WTC11 (cell line): Measurements from ENCODE around the gene USP7. TPM values are rescaled to one million over a fixed set of nuclear protein-coding genes. Genes with fewer than 3 reads are reported as not detected.

Source experiments
- ATAC-seq: fragments of 200-7000 bp; cut with Tn5 transposase; 2 replicates; pipeline ENCODE4 v1.10.0; 2021; ENCODE audit warnings: mild to moderate bottlenecking, moderate library complexity
- CTCF ChIA-PET: fragments of 300-600 bp; sonication (Branson Sonifier 250); formaldehyde crosslinking; loops from one replicate; lab custom pipeline; 2021; ENCODE audit warnings: antibody characterized with exemption; lab: Charles Lee
- POLR2A ChIA-PET: fragments of 350-600 bp; sonication (Branson Sonifier 250); formaldehyde crosslinking; loops from one replicate; lab custom pipeline; 2021; ENCODE audit warnings: antibody characterized with exemption; lab: Charles Lee
- DNase-seq: peaks from one replicate; pipeline ENCODE4 v3.0.0; 2021; ENCODE audit warnings: low spot score
- H3K27ac Mint-ChIP-seq: 2 replicates; pipeline ENCODE4 v1.8.0; 2021; ENCODE audit warnings: mixed read lengths
- H3K27me3 Mint-ChIP-seq: 2 replicates; pipeline ENCODE4 v1.8.0; 2021; ENCODE audit warnings: low read depth, mild to moderate bottlenecking, moderate library complexity, mixed read lengths
- H3K36me3 Mint-ChIP-seq: 2 replicates; pipeline ENCODE4 v1.8.0; 2021; ENCODE audit warnings: mixed read lengths
- H3K4me1 Mint-ChIP-seq: 2 replicates; pipeline ENCODE4 v1.8.0; 2022; ENCODE audit warnings: mixed read lengths
- H3K4me3 Mint-ChIP-seq: 2 replicates; pipeline ENCODE4 v1.8.0; 2021; ENCODE audit warnings: mild to moderate bottlenecking, moderate library complexity, mixed read lengths
- H3K9me3 Mint-ChIP-seq: 2 replicates; pipeline ENCODE4 v1.8.0; 2021; ENCODE audit warnings: mixed read lengths
- ATF1 ChIP-seq: sonication (generic); formaldehyde crosslinking; IDR thresholded peaks from 2 replicates; pipeline ENCODE4 v1.8.1; 2023; ENCODE audit warnings: mild to moderate bottlenecking, moderate library complexity, missing genetic modification reagents
- ETV6 ChIP-seq: sonication (generic); formaldehyde crosslinking; IDR thresholded peaks from 2 replicates; pipeline ENCODE4 v1.8.1; 2022; ENCODE audit warnings: mild to moderate bottlenecking, missing genetic modification reagents
- GTF2I ChIP-seq: fragments of 250-450 bp; sonication (Bioruptor Pico); conservative IDR thresholded peaks from 2 replicates; pipeline ENCODE4 v1.4.0; 2021; ENCODE audit warnings: mild to moderate bottlenecking
- JAZF1 ChIP-seq: fragments of 250-450 bp; sonication (Bioruptor Pico); IDR thresholded peaks from 2 replicates; pipeline ENCODE4 v1.9.0; 2021; ENCODE audit warnings: moderate library complexity, mild to moderate bottlenecking, inconsistent platforms
- NFATC4 ChIP-seq: fragments of 250-450 bp; sonication (Bioruptor Pico); IDR thresholded peaks from 2 replicates; pipeline ENCODE4 v1.9.0; 2021; ENCODE audit warnings: mild to moderate bottlenecking
- NR1H2 ChIP-seq: sonication (generic); formaldehyde crosslinking; IDR thresholded peaks from 2 replicates; pipeline ENCODE4 v1.9.0; 2021; ENCODE audit warnings: mild to moderate bottlenecking, moderate library complexity, missing genetic modification reagents
- RORB ChIP-seq: fragments of 250-450 bp; sonication (Bioruptor Pico); IDR thresholded peaks from 2 replicates; pipeline ENCODE4 v1.9.0; 2021; ENCODE audit warnings: mild to moderate bottlenecking
- SOX15 ChIP-seq: fragments of 250-450 bp; sonication (Bioruptor Pico); IDR thresholded peaks from 2 replicates; pipeline ENCODE4 v1.9.0; 2021; ENCODE audit warnings: mild to moderate bottlenecking
- TEAD4 ChIP-seq: sonication (generic); formaldehyde crosslinking; IDR thresholded peaks from 2 replicates; pipeline ENCODE4 v1.8.0; 2022; ENCODE audit warnings: mild to moderate bottlenecking, missing genetic modification reagents
- ZNF138 ChIP-seq: sonication (generic); formaldehyde crosslinking; conservative IDR thresholded peaks from 2 replicates; pipeline ENCODE4 v1.8.1; 2022; ENCODE audit warnings: mild to moderate bottlenecking, moderate library complexity, missing genetic modification reagents
- ZNF219 ChIP-seq: sonication (generic); formaldehyde crosslinking; IDR thresholded peaks from 2 replicates; pipeline ENCODE4 v1.8.0; 2023; ENCODE audit warnings: missing genetic modification reagents, mild to moderate bottlenecking, borderline replicate concordance
- ZNF263 ChIP-seq: sonication (generic); formaldehyde crosslinking; IDR thresholded peaks from 2 replicates; pipeline ENCODE4 v1.8.1; 2022; ENCODE audit warnings: low read depth, mild to moderate bottlenecking, moderate library complexity, missing genetic modification reagents
- ZNF671 ChIP-seq: fragments of 250-450 bp; sonication (Bioruptor Pico); IDR thresholded peaks from 2 replicates; pipeline ENCODE4 v1.8.0; 2021; ENCODE audit warnings: mild to moderate bottlenecking
- total RNA-seq: library from RNA; stranded (reverse); gene quantifications from 3 replicates; pipeline ENCODE4 v1.2.3, GENCODE V29; 2021
- TF ChIP-seq, protein P1 (sequence below): sonication (generic); formaldehyde crosslinking; IDR thresholded peaks from 2 replicates; pipeline ENCODE4 v1.8.1; 2022; ENCODE audit warnings: low read depth, mild to moderate bottlenecking, moderate library complexity, missing genetic modification reagents, borderline replicate concordance
- TF ChIP-seq, protein P2 (sequence below): sonication (generic); formaldehyde crosslinking; IDR thresholded peaks from 2 replicates; pipeline ENCODE4 v1.8.1; 2023; ENCODE audit warnings: mild to moderate bottlenecking, missing genetic modification reagents, moderate library complexity
- TF ChIP-seq, protein P3 (sequence below): fragments of 250-450 bp; sonication (Bioruptor Pico); conservative IDR thresholded peaks from 2 replicates; pipeline ENCODE4 v1.9.0; 2021; ENCODE audit warnings: mild to moderate bottlenecking
- TF ChIP-seq, protein P4 (sequence below): sonication (generic); formaldehyde crosslinking; IDR thresholded peaks from 2 replicates; pipeline ENCODE4 v1.8.0; 2023; ENCODE audit warnings: missing genetic modification reagents
- TF ChIP-seq, protein P5 (sequence below): sonication (generic); formaldehyde crosslinking; IDR thresholded peaks from 2 replicates; pipeline ENCODE4 v1.8.1; 2022; ENCODE audit warnings: mild to moderate bottlenecking, missing genetic modification reagents, moderate library complexity, borderline replicate concordance
- TF ChIP-seq, protein P6 (sequence below): sonication (generic); formaldehyde crosslinking; conservative IDR thresholded peaks from 2 replicates; pipeline ENCODE4 v1.8.1; 2023; ENCODE audit warnings: mild to moderate bottlenecking, low read depth, missing genetic modification reagents, moderate library complexity
- TF ChIP-seq, protein P7 (sequence below): fragments of 250-450 bp; sonication (Bioruptor Pico); IDR thresholded peaks from 2 replicates; pipeline ENCODE4 v1.9.0; 2021; ENCODE audit warnings: mild to moderate bottlenecking
- TF ChIP-seq, protein P8 (sequence below): sonication (generic); formaldehyde crosslinking; IDR thresholded peaks from 2 replicates; pipeline ENCODE4 v1.8.0; 2022; ENCODE audit warnings: mild to moderate bottlenecking, missing genetic modification reagents

Gene USP7
- total RNA-seq, 1 experiment from 2014 or later: 211 TPM

DNA sequence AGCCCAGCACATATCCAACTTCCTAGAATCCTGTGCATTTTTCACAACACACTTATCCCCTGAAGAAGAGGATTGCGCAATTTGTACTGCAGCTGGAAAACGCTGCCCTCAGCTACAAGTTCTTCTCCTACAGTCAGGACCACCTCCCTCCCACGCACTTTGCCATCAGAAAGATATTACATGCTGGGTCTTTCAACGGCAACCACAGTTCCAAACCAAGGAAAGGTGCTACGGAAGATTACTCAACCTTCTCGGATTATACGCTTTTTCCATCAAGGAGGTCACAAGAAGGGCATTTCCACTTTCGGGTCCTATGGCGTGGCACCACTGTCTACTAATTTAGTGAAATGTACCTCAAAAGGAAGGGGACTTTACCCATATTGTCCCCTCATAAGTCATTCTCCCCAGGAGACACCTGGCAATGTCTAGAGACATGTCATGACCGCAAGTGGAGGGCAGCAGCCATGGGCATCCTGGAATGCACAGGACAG lies 35.2 kb downstream of the USP7 start:
- no peaks in the 10 kb centered on the region for H3K27me3 Mint-ChIP-seq
- no peaks in the 10 kb centered on the region for H3K9me3 Mint-ChIP-seq
- ATAC-seq (no peak), DNase-seq (no peak)
- CTCF ChIA-PET: interaction anchor here (1.3 to 10.4 kb wide), 4 partner anchors 8 to 122 kb away, joined by 3 to 436 read pairs (median 6); no protein-coding TSS in a partner anchor
- H3K27ac Mint-ChIP-seq: no peak overlapping the region
- no peak overlapping the region for H3K4me3 Mint-ChIP-seq
- TF ChIP-seq ZNF263 (CRISPR knock-in tag): no peak
- no peak for TF ChIP-seq JAZF1 (CRISPR knock-in tag)
- TF ChIP-seq ZNF219 (CRISPR knock-in tag): no peak
- no peak for TF ChIP-seq ZNF671 (CRISPR knock-in tag)
- TF ChIP-seq, protein P1, sequence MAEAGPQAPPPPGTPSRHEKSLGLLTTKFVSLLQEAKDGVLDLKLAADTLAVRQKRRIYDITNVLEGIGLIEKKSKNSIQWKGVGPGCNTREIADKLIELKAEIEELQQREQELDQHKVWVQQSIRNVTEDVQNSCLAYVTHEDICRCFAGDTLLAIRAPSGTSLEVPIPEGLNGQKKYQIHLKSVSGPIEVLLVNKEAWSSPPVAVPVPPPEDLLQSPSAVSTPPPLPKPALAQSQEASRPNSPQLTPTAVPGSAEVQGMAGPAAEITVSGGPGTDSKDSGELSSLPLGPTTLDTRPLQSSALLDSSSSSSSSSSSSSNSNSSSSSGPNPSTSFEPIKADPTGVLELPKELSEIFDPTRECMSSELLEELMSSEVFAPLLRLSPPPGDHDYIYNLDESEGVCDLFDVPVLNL (CRISPR knock-in tag): no peak
- TF ChIP-seq NR1H2 (CRISPR knock-in tag): no peak
- no peak for TF ChIP-seq SOX15 (CRISPR knock-in tag)
- peaks cover 35% of the 10 kb centered on the region for H3K36me3 Mint-ChIP-seq
- POLR2A ChIA-PET: no interaction called here
- peaks cover 25% of the 10 kb centered on the region for H3K4me1 Mint-ChIP-seq

DNA sequence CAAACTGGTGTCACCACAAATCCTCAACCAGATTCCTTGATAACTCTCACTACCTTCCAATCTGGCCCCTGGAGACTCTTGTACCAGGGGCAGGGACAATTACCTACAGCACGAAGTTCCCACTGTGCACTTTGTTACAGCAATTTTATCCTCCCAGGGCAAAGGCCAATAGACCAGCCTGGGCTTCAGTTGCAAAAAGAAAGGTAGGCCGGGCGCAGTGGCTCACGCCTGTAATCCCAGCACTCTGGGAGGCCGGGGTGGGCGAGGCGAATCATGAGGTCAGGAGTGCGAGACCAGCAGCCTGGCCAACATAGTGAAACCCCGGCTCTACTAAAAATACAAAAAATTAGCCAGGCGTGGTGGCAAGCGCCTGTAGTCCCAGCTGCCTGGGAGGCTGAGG lies 36.9 kb downstream of the USP7 start:
- DNase-seq: no peak
- H3K36me3 Mint-ChIP-seq: peaks cover 49% of the 10 kb centered on the region
- TF ChIP-seq ETV6 (no peak), ZNF138 (CRISPR knock-in tag) (no peak), NFATC4 (CRISPR knock-in tag) (no peak), JAZF1 (CRISPR knock-in tag) (no peak)
- TF ChIP-seq, protein P2, sequence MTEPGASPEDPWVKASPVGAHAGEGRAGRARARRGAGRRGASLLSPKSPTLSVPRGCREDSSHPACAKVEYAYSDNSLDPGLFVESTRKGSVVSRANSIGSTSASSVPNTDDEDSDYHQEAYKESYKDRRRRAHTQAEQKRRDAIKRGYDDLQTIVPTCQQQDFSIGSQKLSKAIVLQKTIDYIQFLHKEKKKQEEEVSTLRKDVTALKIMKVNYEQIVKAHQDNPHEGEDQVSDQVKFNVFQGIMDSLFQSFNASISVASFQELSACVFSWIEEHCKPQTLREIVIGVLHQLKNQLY (CRISPR knock-in tag): no peak
- TF ChIP-seq, protein P3, sequence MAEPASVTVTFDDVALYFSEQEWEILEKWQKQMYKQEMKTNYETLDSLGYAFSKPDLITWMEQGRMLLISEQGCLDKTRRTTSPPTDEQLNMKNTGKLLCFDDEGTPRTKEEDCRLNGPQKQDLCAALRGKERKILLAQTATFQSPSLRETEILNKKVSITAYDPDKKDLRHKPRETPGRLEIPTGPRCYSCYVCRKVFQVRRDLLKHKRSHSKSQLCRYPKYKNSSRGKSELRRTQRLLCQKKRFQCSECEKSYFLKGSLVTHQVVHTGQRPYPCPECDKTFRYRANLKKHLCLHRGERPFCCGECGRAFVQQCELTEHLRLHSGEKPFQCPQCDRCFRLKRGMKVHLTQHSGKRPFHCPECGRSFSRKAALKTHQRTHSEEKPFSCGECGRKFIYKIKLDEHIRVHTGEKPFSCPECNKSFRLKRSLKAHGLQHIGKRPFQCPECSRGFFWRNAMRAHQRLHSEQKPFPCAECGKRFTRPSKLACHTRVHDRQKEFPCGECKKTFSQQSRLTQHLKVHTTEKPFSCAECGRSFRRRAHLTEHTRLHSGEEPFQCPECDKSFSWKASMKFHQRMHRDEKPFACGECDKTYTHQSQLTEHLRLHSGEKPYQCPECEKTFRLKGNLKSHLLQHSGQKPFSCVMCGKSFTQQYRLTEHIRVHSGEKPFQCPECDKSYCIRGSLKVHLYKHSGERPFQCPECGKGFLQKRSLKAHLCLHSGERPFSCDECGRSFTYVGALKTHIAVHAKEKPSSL (CRISPR knock-in tag): no peak
- TF ChIP-seq, protein P4, sequence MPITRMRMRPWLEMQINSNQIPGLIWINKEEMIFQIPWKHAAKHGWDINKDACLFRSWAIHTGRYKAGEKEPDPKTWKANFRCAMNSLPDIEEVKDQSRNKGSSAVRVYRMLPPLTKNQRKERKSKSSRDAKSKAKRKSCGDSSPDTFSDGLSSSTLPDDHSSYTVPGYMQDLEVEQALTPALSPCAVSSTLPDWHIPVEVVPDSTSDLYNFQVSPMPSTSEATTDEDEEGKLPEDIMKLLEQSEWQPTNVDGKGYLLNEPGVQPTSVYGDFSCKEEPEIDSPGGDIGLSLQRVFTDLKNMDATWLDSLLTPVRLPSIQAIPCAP (CRISPR knock-in tag): no peak
- TF ChIP-seq, all 79 proteins: peak for 0
- ATAC-seq: no peak
- Mint-ChIP-seq H3K9me3 (no peaks in the 10 kb centered on the region), H3K27ac (peak overlapping the region; percentile 86; the same call in 1 of the 2 replicates), H3K27me3 (no peaks in the 10 kb centered on the region), H3K4me1 (peaks cover 19% of the 10 kb centered on the region), H3K4me3 (no peak overlapping the region)
- ChIA-PET CTCF (interaction anchor here (1.6 to 5.7 kb wide), 3 partner anchors 9 to 21 kb away, joined by 6 to 30 read pairs (median 9); no protein-coding TSS in a partner anchor), POLR2A (interaction anchor here (0.7 kb wide), 1 partner anchor 14 kb away, joined by 4 read pairs; no protein-coding TSS in a partner anchor)

DNA sequence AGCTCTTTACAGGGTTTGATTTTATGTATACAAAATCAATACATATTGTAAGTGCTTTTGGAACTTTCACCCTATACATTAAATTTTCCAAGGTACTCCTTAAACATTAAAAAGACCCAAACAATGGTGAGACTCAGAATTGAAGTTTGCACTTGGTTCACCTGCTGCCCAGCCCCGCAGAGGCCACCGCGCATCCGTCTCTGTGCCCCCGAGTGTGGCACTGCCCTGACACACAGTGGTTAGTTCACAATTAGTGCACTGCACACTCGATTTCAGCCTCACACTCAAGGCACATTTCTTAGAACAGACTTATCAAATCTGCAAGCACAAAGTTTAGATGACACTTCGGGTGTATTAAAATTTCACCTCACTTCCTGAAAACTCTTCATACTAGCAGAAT lies 38.3 kb downstream of the USP7 start:
- peak overlapping the region; percentile 70 for H3K27ac Mint-ChIP-seq
- TF ChIP-seq, protein P5, sequence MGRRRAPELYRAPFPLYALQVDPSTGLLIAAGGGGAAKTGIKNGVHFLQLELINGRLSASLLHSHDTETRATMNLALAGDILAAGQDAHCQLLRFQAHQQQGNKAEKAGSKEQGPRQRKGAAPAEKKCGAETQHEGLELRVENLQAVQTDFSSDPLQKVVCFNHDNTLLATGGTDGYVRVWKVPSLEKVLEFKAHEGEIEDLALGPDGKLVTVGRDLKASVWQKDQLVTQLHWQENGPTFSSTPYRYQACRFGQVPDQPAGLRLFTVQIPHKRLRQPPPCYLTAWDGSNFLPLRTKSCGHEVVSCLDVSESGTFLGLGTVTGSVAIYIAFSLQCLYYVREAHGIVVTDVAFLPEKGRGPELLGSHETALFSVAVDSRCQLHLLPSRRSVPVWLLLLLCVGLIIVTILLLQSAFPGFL (CRISPR knock-in tag): no peak
- TF ChIP-seq, protein P6, sequence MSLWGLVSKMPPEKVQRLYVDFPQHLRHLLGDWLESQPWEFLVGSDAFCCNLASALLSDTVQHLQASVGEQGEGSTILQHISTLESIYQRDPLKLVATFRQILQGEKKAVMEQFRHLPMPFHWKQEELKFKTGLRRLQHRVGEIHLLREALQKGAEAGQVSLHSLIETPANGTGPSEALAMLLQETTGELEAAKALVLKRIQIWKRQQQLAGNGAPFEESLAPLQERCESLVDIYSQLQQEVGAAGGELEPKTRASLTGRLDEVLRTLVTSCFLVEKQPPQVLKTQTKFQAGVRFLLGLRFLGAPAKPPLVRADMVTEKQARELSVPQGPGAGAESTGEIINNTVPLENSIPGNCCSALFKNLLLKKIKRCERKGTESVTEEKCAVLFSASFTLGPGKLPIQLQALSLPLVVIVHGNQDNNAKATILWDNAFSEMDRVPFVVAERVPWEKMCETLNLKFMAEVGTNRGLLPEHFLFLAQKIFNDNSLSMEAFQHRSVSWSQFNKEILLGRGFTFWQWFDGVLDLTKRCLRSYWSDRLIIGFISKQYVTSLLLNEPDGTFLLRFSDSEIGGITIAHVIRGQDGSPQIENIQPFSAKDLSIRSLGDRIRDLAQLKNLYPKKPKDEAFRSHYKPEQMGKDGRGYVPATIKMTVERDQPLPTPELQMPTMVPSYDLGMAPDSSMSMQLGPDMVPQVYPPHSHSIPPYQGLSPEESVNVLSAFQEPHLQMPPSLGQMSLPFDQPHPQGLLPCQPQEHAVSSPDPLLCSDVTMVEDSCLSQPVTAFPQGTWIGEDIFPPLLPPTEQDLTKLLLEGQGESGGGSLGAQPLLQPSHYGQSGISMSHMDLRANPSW: no peak
- TF ChIP-seq, protein P7, sequence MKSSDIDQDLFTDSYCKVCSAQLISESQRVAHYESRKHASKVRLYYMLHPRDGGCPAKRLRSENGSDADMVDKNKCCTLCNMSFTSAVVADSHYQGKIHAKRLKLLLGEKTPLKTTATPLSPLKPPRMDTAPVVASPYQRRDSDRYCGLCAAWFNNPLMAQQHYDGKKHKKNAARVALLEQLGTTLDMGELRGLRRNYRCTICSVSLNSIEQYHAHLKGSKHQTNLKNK (CRISPR knock-in tag): no peak
- TF ChIP-seq TEAD4 (CRISPR knock-in tag) (no peak), GTF2I (CRISPR knock-in tag) (no peak), ATF1 (CRISPR knock-in tag) (no peak), SOX15 (CRISPR knock-in tag) (no peak), RORB (CRISPR knock-in tag) (no peak)
- TF ChIP-seq, protein P8, sequence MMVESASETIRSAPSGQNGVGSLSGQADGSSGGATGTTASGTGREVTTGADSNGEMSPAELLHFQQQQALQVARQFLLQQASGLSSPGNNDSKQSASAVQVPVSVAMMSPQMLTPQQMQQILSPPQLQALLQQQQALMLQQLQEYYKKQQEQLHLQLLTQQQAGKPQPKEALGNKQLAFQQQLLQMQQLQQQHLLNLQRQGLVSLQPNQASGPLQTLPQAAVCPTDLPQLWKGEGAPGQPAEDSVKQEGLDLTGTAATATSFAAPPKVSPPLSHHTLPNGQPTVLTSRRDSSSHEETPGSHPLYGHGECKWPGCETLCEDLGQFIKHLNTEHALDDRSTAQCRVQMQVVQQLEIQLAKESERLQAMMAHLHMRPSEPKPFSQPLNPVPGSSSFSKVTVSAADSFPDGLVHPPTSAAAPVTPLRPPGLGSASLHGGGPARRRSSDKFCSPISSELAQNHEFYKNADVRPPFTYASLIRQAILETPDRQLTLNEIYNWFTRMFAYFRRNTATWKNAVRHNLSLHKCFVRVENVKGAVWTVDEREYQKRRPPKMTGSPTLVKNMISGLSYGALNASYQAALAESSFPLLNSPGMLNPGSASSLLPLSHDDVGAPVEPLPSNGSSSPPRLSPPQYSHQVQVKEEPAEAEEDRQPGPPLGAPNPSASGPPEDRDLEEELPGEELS (CRISPR knock-in tag): no peak

More for the DNA sequence above, 38.3 kb downstream of the USP7 start:
- POLR2A ChIA-PET: no interaction called here
- H3K4me3 Mint-ChIP-seq: no peak overlapping the region
- H3K36me3 Mint-ChIP-seq: peaks cover 63% of the 10 kb centered on the region
- H3K9me3 Mint-ChIP-seq: no peaks in the 10 kb centered on the region
- ATAC-seq (no peak), DNase-seq (no peak)
- CTCF ChIA-PET: interaction anchor here (1.4 to 5.7 kb wide), 3 partner anchors 11 to 83 kb away, joined by 6 to 30 read pairs (median 7); no protein-coding TSS in a partner anchor
- peaks cover 13% of the 10 kb centered on the region for H3K4me1 Mint-ChIP-seq
- H3K27me3 Mint-ChIP-seq: no peaks in the 10 kb centered on the region
